ENCODE results near the gene SP8. TPM values are rescaled to one million over a fixed set of nuclear protein-coding genes. Genes with fewer than 3 reads are reported as not detected.

Gene SP8
- total RNA-seq, 1 donor from 2014 or later = not detected

DNA sequence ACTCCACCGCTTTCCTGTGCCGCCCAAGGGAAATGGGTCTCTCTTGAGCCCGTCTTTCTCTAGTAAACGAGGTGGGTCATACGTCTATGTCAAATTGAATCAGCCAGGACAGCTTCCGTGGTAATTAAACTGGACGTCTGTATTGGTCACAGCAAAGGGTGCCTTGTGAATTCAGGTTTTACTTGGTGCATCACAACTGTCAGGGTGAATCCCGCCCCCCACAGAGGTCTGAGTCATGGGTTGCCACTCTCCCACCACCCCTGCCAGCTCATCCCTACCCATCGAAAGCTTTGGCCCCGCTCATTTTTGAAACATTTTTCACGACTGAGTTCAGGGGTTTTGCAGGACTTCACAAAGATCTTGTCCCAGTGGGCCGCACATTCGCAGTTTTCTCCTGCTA lies 8.0 kb upstream of the SP8 start:
- DNase-seq (ENCODE audit: low spot score) = no peak

DNA sequence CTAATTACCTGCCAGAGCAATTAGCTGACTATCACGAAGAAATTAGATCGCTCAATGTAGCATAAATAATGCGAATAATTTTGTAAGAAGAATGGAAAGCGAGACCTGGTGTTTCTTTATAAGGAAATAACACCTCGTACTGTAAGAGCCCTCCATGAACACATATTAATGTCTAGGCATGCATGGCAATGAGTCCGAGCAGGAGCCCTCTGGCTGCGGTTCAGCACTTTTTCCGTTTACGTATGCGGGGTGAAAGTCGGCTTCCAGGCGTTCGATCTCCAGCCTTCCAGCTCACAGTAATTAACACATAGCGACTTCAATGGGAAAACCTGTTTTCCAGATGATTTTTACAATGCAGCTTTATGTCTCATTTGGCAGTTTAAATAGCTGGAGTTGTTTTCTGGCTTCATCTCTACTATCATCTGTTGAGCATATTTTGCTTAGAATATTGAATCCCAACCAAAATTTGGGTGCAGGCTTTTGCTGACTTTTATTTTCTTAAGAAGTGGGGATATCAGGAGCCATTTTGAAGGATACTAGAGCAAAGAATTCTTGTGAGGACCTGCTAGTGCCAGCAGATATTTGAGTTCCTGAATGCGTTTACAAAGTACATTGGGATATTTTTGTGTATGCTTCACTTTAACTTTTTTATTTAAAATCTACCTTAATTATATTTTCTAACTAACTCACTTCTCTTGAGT lies 7.2 kb upstream of the SP8 start:
- no peak for DNase-seq (ENCODE audit: low spot score)

DNA sequence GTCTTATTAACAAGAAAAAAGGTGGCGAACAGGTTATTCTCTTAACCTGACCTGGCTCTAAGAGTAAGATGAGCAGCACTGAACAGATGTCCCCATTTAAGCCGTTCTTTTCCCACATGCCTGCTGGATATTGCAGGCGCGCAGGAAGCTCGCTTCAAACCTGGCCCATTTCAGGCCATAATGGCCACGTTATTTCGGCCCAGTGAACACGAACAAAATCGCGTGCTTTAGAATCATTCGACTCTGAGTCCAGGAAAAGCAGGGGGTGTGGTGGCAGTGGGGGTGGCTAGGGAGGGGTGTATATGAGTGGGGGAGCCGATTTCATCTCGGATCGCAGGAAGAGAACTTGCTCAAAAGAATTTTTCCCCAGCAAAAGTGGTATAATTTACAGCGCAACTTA lies 6.6 kb upstream of the SP8 start:
- no peak for DNase-seq (ENCODE audit: low spot score)

DNA sequence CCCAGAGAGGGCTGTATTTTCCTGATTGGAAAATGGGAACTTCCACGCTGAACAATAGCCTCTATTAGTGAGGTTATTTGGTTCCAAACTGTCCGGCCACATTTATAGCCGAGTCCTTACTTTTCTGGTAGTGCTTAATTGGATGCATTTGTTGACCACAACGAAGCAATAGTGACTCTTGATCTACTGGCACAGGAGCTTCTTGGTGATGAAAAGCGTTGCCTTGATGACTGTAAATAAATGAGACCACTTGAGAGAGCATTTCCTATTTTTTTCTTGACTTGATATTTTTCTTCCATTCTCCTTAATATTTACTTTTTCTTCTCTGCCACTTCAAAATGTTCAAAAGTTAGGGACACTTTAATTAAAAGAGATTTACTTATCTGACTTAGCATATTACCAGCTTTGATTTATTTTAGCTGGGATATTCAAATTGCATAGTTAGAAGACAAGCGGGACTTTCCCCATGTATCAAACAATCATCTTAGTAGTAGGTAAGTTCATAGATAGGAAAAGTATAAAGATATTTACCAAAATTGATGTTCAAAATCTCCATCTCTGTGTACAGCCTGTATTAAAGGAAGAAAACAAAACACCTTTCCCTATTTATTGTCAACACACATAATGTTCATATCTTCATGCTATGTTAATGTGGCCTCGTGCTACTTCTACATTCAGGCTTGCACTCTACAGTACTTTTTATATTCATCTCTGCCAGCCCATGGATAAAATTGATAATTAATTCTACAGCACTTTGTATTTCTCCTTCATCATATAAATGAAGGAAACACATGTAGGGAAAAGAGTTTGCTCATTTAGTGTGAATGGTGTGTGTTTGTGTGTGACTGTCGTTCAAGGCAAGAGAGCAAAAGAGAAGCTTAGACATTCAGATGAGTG lies 5.1 kb upstream of the SP8 start:
- no peak for DNase-seq (ENCODE audit: low spot score)

DNA sequence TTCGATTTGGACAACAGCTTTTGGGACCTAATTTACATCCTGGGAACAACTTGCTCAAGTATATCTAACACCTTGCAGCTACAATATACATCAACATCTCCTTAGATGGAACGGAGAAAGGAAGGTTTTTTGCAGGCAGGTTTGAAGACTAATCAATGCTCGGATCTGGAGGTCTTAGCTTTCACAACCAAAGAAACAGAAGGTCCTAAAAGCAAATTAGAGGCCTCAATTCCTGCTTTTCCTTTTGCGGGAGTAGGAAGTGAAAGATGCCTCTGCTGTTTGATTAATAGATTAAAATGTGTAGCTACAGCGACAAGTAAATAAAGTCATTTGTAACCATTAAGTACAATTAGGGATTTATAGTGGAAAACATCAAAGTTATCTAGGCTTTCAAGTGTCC lies 3.7 kb upstream of the SP8 start:
- no peak for DNase-seq (ENCODE audit: low spot score)

DNA sequence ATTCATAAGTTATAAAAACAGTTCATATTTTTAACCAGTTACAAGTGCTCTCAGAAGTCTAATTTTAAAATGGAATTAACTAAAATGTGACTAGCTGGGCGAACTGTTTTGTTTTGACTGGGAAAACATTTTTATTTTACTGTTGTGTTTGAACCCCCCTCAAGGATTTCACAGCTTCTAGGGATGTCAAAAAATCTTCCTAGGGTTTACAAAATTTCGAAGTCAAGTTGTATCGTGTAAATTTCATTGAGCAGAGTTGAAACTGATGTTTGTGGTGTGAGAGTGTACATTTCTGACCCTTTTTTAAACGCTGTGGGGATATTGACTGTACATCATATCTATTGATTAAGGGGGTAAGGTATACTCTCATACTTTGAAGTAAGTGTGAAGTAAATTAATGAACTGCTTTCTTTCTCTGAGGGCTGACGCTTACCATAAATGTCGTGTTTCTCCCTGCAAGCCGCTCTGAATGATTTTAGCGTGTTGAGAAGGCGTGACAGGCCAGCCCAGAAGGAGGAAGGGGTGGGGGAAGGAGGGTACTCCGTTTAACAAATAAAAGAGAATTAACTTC lies 1.8 kb upstream of the SP8 start:
- DNase-seq (ENCODE audit: low spot score) = no peak

- no peak for DNase-seq (ENCODE audit: low spot score)
Observed at GRCh38 chr7:20787660-20788419, 1.2 kb upstream of the SP8 start.

DNA sequence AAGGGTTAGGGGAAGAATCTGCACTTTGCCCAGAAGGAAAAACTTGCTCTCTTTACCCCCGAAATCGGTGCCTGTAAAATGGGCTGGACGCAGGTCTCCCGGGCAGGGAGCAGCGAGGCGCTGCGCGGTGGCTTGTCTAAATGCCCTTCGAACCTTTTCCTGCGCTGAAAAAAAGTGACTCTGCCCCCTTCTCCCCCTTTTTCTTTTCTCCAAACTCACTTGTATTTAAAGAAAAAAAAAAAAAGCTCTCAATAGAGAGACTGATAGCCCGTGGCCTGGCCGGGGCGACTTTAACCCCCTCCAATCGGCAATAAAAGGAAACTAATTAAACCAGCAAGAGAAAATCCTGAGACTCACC lies 286 bp downstream of the SP8 start:
- no peak for DNase-seq (ENCODE audit: low spot score)

DNA sequence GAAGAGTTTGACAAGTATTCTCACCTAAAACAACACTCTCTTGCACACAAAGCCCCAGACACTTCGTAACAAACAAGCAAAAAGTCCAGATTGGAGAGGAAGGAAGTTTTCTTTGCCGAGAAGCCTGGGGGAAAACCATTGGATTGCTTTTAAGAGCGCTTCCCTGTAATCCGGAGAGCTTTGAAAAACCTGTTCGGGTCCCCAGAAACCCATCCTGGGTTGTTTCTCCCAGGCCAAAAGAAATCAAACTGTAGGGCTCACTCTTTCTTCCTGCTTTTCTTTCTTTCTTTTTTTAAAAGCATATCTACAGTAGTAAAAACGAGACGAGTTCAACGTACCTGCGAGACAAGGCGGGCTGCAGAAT lies 655 bp downstream of the SP8 start:
- DNase-seq (ENCODE audit: low spot score) = no peak

DNA sequence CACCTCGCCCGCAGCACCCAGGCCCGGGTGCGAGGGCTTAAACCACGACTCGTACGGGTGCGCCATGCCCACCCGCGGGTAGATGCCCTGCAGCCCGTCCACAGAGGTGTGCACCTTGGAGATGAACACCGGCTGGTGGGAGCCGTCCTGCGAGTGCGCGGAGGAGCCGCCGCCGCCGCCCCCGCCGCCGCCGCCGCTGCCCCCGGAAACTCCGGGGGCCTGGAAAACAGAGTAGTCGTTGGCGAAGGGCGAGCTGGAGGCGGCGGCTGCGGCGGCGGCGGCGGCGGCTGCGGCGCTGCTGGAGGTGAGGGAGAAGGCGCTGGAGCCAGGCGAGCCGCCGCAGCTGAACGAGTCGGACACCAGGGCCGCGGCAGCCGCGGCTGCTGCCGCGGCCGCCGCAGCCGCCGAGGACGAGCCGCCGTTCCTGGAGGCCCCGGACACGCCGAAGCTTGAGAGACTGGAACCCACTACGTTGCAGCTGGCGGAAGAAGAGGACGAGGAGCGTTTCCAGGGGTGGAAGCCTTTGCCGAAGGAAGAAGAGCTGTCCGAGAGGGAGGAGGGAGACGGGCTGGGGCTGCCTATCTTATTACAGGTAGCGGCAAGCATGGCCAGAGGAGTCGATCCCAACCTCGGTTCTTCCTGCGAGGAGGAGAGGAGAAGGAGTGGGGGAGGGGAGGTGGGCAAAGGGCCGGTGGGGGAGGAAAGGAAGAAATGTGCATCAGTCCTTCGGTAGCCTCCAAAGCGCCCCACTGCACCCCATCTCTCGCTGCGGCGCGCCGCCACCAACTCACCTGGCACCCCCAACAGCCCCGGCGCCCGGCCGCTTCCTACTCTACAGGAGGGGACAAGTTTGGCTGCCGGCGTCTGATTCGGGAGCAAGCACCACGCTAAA lies 1.3 kb downstream of the SP8 start:
- DNase-seq (ENCODE audit: low spot score) = no peak

DNA sequence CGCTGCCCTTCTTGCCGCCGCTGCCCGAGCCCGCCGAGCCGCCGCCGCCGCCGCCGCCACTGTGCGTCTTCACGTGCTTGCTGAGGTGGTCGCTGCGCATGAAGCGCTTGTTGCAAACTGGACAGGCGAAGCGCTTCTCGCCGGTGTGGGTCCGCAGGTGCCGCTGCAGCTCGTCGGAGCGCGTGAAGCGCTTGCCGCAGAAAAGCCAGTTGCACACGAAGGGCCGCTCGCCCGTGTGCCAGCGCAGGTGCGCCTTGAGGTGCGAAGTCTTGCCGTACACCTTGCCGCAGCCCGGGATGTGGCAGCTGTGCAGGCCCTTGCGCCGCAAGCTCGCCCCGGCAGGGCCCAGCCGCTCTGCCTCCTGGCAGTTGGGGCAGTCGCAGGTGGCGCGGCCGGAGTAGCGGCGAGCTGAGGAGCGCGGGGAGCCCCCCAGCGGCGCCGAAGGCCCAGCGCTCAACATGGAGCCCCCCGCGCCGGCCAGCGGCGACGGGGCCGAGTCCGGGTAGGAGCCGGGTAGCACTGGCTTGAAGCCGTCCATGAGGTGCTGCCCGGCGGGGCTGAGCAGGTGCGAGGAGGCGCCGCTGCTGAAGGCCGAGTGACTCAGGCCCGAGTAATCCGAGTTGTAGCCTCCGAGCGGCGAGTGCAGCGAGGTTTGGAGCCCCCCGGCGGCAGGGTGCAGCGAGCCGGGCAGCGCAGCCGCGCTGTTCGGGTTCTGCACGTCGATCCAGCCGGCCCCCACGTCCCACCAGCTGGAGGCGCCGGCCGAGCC lies 2.1 kb downstream of the SP8 start:
- DNase-seq (ENCODE audit: low spot score) = no peak

DNA sequence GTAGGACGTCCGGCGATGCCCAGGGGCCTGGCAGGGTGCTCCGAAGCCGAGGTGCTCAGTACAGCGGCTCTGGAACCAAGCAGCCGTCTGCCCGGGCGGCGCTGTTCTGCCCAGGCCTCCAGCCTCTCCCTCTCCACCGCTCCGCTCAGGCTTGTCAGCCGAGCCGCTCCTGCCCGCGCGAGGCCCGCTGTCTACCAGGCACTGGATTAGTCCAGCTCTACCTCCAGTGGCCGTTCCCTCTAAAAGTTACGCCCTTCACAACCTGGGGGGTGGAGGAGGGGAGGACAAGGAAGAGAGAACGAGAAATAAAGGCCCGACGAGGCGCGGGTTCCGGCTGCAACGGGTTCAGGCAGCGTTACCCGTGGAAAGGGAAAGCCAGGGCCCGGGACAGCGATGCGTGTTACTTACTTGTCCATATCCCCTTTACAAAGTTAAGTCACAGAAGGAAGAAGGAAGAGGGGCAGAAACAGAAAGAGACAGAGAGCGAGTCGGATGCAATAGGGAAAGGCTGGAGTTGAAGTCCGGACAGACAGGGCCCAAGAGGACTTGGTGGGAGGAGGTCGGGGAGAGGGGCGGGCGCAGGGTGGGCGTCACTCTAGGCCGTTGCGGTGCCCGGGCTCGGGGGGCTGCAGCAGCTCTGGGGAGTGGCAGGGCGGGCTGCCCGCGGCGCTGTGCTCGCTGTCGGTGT lies 2.8 kb downstream of the SP8 start:
- DNase-seq (ENCODE audit: low spot score) = no peak

DNA sequence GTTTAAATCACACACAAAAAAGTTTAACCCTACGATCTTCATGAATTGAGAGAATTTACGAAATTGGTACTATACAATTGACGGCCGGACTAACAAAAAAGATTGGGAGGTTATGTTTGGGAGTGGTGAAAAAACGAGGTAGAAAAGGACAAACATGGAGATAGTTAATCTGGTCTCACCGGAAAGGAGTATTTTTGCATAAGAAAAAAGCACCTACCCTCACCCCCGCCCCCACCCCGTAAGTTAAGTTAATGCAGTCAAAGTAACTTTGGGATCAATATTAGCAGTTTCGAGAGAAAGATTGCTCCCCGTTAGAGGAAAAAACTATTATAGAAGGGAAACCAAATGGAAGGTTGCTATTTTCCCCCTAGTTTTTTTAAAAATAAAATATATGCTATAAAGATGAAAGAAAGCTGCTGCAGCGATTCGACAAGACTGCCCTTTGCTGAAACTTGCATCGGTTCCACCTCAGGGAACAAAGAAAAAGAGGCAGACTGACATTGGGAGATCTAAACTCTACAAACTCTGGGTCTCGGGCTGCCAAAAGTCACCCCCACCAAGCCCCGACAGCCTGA lies 3.5 kb downstream of the SP8 start:
- no peak for DNase-seq (ENCODE audit: low spot score)

GRCh38 chr7:20779041-20779440 lies 7.6 kb downstream of the SP8 start:
- DNase-seq (ENCODE audit: low spot score) = no peak

- DNase-seq (ENCODE audit: low spot score) = no peak
Observed at GRCh38 chr7:20778063-20778721, 8.5 kb downstream of the SP8 start.

GRCh38 chr7:20777377-20778062 lies 9.2 kb downstream of the SP8 start:
- no peak for DNase-seq (ENCODE audit: low spot score)

DNA sequence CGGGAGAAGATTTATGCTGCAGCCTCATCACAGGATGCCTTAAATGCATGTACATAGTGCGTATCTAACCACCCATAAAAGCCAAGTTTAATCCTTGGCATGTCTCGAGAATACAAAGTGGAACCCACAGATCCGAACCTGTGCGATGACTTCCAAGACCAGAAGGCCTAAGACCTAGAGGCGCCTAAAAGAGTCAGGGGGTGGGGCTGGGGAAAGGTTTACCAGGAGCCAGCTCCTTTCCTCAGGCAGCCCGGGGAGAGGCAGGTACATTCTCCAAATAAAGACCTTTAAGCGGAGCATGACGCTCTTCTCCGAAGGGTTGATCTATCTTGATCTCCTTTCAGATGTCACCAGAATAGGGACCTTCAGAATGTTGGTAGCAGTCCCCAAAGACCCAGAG lies 9.7 kb downstream of the SP8 start:
- DNase-seq (ENCODE audit: low spot score) = no peak

GRCh38 chr7:20776214-20776911 lies 10.3 kb downstream of the SP8 start:
- no peak for DNase-seq (ENCODE audit: low spot score)

Measured in mucosa of gallbladder (tissue), 1 donor.